ENCODE results near the gene BCL3. TPM values are rescaled to one million over a fixed set of nuclear protein-coding genes. Genes with fewer than 3 reads are reported as not detected.

The BCL3 gene
- total and polyA plus RNA-seq, 4 donors, result 17.6 to 233 (median 63.8) TPM

- Histone ChIP-seq H3K9ac (ENCODE audit: insufficient read depth in 1 of 2, low read length in 2 of 2) (peak overlapping the region in 1 of 2 donors; percentile 81), H3K4me1 (ENCODE audit: control insufficient read depth in 5 of 5, insufficient read depth in 5 of 5, low read length in 5 of 5) (peaks cover 6 to 30% (median 12%) of the 10 kb centered on the region in 5 donors), H3K4me3 (peak overlapping the region; percentile 24), H3K9me3 (ENCODE audit: control insufficient read depth in 4 of 4, insufficient read depth in 3 of 4, low read length in 3 of 4) (no peaks in the 10 kb centered on the region), H3K36me3 (ENCODE audit: control insufficient read depth in 4 of 4, insufficient read depth in 4 of 4, low read length in 4 of 4) (peaks cover 0 to 12% (median 1%) of the 10 kb centered on the region in 4 donors), H3K27ac (ENCODE audit: low read depth in 1 of 2, low read length in 1 of 2) (peak overlapping the region; percentile 86 to 90), H3K27me3 (ENCODE audit: control insufficient read depth in 3 of 3, insufficient read depth in 3 of 3, low read length in 2 of 3) (no peaks in the 10 kb centered on the region)
- ATAC-seq (ENCODE audit: insufficient read depth, low FRiP score) (no peak), DNase-seq (peak; percentile 67 to 75 (median 72))
- 0 to 1% methylated on average over 22 to 26 of the region's 26 CpGs for WGBS, 2 donors
- no peak for TF ChIP-seq CTCF (IDR thresholded peaks at IDR 0.05; ENCODE audit: control extremely low read depth, extremely low read depth)
Measured at GRCh38 chr19:44747739-44748425, 626 bp upstream of the BCL3 start.

GRCh38 chr19:44749292-44749691 lies 784 bp downstream of the BCL3 start:
- no peak for DNase-seq
- TF ChIP-seq CTCF (IDR thresholded peaks at IDR 0.05; ENCODE audit: control extremely low read depth, extremely low read depth), result no peak
- H3K27me3 ChIP-seq (ENCODE audit: control insufficient read depth in 3 of 3, insufficient read depth in 3 of 3, low read length in 2 of 3), result no peaks in the 10 kb centered on the region
- 2 to 11% methylated on average over 1 of the region's 1 CpG for WGBS, 2 donors
- no peak overlapping the region for H3K9ac ChIP-seq (ENCODE audit: insufficient read depth in 1 of 2, low read length in 2 of 2)
- H3K36me3 ChIP-seq (ENCODE audit: control insufficient read depth in 4 of 4, insufficient read depth in 4 of 4, low read length in 4 of 4), result peaks cover 0 to 12% (median 1%) of the 10 kb centered on the region in 4 donors
- H3K4me3 ChIP-seq, result peak overlapping the region; percentile 67
- peaks cover 8 to 37% (median 13%) of the 10 kb centered on the region in 5 donors for H3K4me1 ChIP-seq (ENCODE audit: control insufficient read depth in 5 of 5, insufficient read depth in 5 of 5, low read length in 5 of 5)
- H3K27ac ChIP-seq (ENCODE audit: low read depth in 1 of 2, low read length in 1 of 2), result peak overlapping the region; percentile 86 to 91
- ATAC-seq (ENCODE audit: insufficient read depth, low FRiP score), result no peak
- H3K9me3 ChIP-seq (ENCODE audit: control insufficient read depth in 4 of 4, insufficient read depth in 3 of 4, low read length in 3 of 4), result no peaks in the 10 kb centered on the region

GRCh38 chr19:44749994-44750393 lies 1.5 kb downstream of the BCL3 start:
- 64 to 78% methylated on average over 10 of the region's 10 CpGs for WGBS, 2 donors
- Histone ChIP-seq H3K27ac (ENCODE audit: low read depth in 1 of 2, low read length in 1 of 2) (peak overlapping the region; percentile 86 to 91), H3K9ac (ENCODE audit: insufficient read depth in 1 of 2, low read length in 2 of 2) (no peak overlapping the region)

More at GRCh38 chr19:44749994-44750393, 1.5 kb downstream of the BCL3 start:
- TF ChIP-seq CTCF (IDR thresholded peaks at IDR 0.05; ENCODE audit: control extremely low read depth, extremely low read depth), result no peak
- DNase-seq (no peak), ATAC-seq (ENCODE audit: insufficient read depth, low FRiP score) (no peak)
- Histone ChIP-seq H3K9me3 (ENCODE audit: control insufficient read depth in 4 of 4, insufficient read depth in 3 of 4, low read length in 3 of 4) (no peaks in the 10 kb centered on the region), H3K4me3 (peak overlapping the region; percentile 67), H3K4me1 (ENCODE audit: control insufficient read depth in 5 of 5, insufficient read depth in 5 of 5, low read length in 5 of 5) (peaks cover 13 to 43% (median 15%) of the 10 kb centered on the region in 5 donors), H3K27me3 (ENCODE audit: control insufficient read depth in 3 of 3, insufficient read depth in 3 of 3, low read length in 2 of 3) (no peaks in the 10 kb centered on the region), H3K36me3 (ENCODE audit: control insufficient read depth in 4 of 4, insufficient read depth in 4 of 4, low read length in 4 of 4) (peaks cover 0 to 12% (median 1%) of the 10 kb centered on the region in 4 donors)
